Stimulated activated CD4-positive, alpha-beta T cell treated with anti-CD3 and anti-CD28 coated beads, Interleukin-4, amount 100 ng/mL, for 4 hours (primary cell): ENCODE measurements around the gene PMEL.
"Not testable (repeated sequence)": the region's sequence is repeated elsewhere in the genome, so short reads cannot be mapped to it uniquely, and the experiment has no call there.

ENCODE experiments used
- DNase-seq, 2 experiments: peaks; one replicate each; pipeline ENCODE4 v3.0.0-alpha.2; 2020

The PMEL gene

DNA sequence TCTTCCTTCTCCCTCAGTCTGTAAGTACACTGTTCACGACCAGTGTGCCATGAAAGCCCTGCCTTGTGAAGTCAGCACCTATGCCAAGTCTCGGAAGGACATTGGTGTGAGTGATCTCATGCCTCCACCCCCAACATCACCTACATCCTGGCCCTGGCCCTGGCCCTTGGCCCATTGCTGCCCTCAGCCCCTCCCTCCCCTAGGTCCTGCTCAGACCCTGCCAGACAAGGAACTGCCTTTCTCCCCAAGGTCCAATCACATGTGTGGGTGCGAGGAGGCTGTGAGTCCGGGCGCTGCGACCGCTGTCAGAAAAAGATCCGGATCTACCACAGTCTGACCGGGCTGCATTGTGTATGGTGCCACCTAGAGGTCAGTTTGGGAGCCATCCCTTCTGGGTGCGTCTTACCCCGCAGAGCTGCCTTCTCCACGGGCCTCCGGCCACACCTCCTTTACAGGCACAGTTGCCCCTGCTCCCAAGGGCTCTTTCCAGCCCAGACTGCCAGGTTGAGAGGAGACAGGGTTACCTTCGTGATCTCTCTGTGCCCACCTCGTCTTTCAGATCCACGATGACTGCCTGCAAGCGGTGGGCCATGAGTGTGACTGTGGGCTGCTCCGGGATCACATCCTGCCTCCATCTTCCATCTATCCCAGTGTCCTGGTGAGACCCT, 25.6 kb downstream of the PMEL start:
- DNase-seq = peak; percentile 71 to 76

GRCh38 chr12:55938826-55939501, 26.9 kb downstream of the PMEL start:
- no peak for DNase-seq

DNA sequence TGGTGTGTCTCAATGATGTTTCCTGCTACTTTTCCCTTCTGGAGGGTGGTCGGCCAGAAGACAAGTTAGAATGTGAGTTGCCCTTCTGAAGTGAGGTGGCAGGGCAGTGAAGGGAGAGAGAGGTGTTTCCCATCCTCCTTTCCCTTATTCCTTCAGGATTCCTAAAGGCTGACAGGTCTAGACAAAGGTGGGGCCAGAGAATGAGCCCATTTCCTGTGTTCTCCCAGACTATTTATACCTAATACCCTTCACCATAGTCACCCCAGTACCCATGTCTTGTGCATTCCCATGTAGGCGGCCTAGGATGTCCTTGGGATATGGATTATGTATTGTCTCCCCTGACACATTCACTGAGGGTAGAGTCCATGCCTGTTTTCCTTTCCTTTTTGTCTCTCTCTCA, 27.9 kb downstream of the PMEL start:
- no peak for DNase-seq

- peak; percentile 36 to 44 for DNase-seq
Observed at GRCh38 chr12:55935738-55936151, 30.1 kb downstream of the PMEL start.

DNA sequence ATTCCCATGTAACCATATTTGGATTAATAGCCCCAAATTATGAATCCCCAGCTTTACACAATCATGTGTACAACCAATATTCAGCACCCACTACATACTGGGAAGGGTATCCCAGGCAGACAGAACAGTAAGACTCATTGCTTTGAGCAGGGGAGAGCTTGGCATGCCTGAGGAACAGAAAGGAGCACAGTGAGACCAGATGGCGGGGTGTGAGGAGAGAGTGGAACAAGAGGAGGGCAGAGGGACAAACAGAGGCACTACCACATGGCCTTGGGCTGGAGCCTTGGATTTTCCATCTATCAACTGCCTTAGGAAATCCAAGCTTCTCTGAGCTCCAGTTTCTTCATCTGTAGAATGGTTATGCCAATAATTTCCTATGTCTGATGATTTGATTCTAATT, 31.1 kb downstream of the PMEL start:
- DNase-seq = no peak

DNA sequence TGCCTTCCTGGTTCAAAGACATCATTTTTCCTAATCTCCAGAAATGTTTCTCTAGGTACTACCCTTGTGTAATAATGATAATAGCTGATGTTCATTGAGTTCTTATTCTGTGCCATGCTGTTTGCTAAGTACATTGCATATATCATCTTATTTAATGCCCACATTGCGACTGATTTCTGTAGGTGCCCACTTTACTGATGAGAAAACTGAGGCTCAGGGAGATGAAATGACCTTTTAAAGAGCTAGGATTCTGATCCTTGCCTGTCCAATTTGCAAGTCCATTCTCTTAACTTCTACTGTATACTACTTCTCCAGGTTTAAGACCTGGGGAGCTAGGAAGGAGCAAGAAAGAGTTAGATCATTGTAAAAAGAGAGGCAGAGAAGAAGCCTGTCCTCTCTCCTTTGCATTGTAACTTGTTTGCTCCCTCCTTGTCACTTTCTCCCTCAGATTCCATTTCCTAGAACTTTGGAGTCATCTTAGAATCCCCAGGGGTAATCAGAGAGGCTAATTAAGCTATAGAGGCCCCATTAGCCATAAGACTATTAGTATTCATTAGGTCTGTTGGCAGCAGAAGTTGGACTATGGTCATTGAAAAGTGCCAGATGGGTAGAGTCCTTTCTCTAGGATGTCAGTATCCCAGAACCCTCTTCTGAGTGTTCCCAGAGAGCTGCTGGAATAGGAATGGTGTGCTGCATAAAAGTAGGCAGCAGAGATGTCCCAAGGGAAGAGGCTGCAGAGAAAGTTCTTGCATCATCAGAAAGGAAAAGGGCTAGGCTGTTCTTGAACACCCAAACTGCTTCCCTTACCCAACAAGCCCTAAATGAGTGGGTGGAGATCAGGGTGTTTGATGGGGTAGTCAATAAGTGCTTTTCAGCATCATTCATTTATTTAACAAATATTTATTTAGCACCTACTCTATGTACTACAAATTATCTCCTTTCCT, 31.8 kb downstream of the PMEL start:
- no peak for DNase-seq

DNA sequence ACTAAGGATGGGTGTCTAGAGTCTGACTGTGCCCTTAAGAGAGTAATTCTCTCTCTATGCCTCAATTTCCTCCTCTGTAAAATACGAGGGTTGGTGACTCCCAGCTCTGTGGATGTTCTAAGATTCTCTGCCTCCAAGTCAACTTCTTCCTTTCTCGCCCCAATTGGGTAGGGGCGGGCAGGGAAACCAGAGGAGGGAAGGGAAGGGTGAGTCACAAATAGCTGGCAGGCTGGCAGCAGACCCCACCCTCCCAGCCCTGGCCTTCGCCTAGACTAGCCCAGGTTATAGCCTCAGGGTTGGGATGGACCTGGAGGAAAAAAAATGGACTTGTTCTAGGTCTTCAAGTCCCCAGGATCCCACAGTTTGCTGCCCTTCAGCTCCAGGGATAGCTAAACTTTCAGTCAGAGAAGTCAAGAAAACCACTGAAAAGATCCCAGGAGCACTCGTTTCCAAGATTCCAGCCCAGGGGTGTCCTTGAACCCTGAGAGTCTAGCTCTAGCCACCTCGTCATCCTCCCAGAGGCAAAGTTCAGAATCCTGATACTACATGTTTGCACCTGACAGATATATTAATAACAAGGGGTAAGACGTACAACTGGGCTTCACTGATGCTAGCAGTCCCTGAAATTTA, 32.6 kb downstream of the PMEL start:
- DNase-seq = no peak

- DNase-seq = peak; percentile 34 to 50
Observed at GRCh38 chr12:55932551-55932910, 33.3 kb downstream of the PMEL start.

DNA sequence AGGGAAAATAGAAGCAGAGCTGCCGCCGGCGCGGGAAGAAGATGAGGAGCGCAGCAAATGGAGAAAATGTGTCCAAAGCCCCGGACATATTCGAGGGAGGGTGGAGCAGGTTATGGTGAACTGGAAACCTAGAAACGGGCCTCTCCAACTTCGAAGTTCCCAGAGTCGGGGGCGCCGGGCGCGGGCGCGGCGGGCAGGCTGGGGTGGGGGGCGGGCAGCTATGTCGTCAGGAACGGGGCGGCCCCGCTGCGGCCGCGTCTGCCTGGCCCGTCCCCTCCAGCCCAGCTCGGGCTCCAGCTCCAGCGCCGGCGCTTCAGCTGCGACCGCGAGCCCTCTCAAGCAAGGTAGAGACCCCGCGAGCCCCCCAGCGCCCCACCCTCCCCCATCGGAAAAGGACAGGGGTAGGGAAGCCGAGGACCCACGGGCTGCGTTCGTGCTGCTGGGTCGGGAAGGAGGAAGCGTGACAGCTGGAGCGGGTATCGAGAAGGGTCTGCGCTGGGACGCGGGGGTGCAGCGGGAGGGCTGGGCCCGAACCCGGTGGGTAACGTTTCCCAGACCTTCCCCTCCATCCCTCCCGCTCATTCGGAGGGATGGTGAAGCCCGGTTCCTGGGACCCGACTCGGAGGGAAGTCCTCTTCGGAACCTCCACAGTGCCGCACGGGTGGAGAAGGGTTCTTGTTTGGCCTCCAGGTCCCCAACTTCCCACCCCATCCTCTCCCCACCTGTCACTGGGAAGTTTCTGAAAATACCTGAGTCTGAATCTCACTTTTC, 33.9 kb downstream of the PMEL start:
- DNase-seq = peak in 1 of 2 experiments; percentile 42

GRCh38 chr12:55931317-55931779, 34.5 kb downstream of the PMEL start:
- no peak for DNase-seq

DNA sequence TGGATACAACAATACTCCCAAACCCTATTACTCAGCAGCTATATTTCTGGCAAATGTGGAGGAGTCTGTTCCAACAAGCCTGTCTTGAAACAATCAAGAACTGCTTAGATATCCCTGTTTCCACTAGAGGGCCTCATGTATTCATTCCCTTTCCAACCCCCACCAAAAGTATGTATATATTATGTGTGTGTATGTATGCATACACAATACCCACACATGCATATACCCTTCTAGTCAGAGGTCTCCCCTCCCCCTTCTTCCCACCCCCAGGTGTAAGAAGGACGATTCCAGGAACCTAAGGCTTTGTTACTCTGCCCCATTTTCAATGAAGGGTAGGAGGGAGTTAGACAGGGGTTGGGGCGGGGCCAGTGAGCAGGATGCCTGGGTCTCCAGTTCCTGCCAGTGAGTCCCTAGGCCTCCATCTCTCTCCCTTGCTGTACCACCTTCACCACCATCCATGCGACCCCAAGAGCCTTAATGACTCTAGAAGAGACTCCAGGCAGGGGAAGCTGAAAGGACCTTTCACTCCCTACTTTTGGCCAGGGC, 35.0 kb downstream of the PMEL start, which contains the start of gene DGKA:
DGKA (plus strand) TSS at position 392 of the 546 bp plus-strand sequence. CDS start 5,342 bp downstream, outside the sequence.
- DNase-seq = peak; percentile 69 to 75

DNA sequence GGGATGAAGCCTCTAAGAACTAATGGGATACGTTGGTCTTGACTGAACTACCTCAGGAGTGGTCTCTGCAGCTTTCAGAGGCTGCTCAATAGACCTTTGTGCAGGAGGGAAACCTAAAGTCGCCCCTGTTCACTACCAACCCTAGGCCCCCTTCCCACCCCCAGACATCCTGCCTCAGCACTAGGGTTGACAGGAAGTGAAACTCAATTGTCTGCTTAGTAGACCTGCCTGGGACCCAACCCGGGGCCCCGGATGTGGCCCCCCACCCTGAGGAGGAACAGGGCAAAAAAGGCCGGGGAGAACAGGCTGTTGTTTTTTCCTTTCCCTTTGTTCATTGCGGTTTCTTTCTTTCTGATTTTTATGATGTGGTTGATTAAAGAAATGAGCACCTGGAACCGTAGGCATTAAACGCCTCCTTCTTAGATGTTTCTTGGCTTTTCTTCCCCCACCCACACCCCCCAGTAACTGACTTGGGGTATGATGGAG, 36.5 kb downstream of the PMEL start:
- peak; percentile 74 to 90 for DNase-seq

DNA sequence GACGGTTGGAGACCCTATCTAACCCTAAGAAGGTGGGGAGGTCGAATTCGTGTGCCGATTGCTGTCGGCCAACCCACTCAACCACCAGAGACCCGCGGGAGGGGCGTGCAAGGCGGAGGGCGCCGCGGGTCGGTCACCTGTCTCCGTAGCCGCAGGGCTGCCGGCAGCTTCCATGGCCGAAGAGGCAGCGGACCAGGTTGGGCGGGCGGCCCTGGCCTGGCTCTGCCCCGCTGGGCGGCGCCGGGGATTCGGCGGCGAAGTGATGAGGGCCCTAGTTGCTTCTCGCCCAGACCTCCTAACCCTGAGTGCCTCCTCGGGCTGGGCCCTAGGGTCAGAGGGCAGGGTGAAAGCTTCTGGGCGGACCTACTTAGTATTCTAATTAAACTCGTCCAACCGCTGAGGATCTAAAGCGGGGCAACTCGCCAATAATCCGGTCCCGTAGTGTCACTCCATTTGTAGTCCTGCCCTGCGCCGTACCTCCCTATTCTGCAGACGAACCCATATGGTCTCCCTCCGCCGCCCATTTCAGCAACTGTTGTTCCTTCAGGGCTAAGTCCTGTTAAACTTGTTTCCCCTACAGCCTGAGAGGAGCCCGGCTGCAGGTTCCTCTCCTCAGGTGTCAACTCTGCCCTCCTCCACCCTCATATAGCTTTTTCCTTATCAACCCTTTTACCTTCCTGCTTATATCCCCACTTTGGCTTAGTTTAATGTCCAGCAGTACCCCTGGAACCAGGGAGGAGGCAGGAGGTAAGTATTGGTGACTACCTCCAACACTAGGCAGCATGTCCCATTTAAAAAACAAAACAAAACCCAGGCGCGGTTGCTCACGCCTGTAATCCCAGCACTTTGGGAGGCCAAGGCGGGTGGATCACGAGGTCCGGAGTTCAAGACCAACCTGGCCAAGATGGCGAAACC, 38.0 kb downstream of the PMEL start, which contains the start of gene PYM1:
PYM1 (minus strand) TSS at position 307 of the 915 bp plus-strand sequence; CDS start at position 174, 133 bp downstream.
- DNase-seq = peak; percentile 46 to 56

DNA sequence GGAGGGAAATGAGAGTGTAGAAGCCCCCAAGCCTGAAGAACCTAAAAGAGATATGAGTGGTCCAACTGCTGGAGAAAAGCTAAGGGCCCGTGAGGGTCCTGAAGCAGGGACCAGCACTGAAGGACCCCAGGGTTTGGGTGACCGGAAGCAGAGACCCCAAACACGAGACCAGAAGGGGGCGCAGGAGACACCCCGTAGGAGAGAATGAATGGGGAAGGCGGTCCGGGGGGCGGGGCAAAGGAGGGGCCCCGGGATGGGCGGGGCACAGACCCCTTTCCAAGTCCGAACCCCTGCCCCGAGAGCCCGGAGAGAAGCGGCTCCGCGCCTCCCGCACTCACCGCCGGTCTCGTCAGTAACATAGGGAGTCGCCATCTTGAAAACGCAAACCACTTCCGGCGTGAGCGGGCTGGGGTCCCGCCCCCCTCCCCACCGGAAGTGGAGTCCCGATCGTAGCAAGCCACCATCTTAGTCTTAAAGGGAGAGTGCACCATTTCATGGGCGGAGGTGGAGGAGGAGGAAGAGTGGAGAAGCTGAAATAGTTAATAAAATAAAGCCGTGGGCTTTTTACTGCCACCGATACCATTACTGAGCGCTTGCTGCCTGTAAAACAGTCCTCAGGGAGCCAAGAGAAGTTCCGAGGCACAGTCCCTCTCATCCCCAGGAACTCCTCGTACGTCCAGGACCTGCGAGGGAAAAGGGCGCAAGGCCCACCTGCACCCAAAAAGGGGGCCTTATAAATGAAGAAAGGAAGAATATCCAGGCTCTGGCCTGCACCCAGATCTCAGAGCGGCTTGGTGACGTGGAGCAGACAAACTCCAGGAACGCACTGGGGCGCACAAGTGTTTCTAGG, 38.9 kb downstream of the PMEL start:
- DNase-seq = peak; percentile 85 to 88

- no peak for DNase-seq
Observed at GRCh38 chr12:55925870-55926737, 39.7 kb downstream of the PMEL start.

DNA sequence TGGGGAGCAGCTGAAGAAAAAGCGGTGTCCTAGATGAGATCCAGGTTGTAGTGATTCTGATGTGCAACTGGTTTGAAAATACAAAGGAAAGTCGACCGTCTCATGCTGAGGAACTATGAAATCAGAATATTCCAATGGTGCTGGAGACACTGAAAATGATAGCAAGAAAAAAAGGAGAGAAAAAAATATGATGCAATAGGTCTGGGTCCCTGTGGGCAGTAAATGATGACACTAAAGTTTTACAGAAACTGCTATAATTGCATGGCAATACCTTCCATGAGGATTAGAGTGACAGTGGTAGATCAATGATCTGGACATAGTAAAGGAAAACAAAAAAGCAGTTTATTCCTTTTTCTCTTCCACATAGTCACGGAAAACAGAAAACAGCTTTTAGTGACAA, 40.5 kb downstream of the PMEL start:
- DNase-seq = no peak

- not testable (repeated sequence) for DNase-seq
Observed at GRCh38 chr12:55923648-55924047, 42.2 kb downstream of the PMEL start.

GRCh38 chr12:55922126-55922525, 43.7 kb downstream of the PMEL start:
- DNase-seq = no peak
